K562 (cell line): ENCODE results near the gene FAT2. TPM values are rescaled to one million over a fixed set of nuclear protein-coding genes. Genes with fewer than 3 reads are reported as not detected.

ENCODE experiments used
- ATAC-seq: fragments of 200-7000 bp; cut with Tn5 transposase; 3 replicates; pipeline ENCODE4 v1.9.1; 2020; ENCODE audit warnings: moderate library complexity
- BruUV-seq: library from RNA; stranded (reverse); fragments of 400-500 nt; replicated peaks from 2 replicates; lab custom pipeline; 2021; lab: Mats Ljungman, UMichigan
- CTCF ChIA-PET: fragments of 300-600 bp; formaldehyde crosslinking; extraction: SDS; loops from one replicate; lab custom pipeline; 2021; ENCODE audit warnings: low intra/inter-chr PET ratio; lab: Yijun Ruan, JAX
- POLR2A ChIA-PET: fragments of 300-600, 350-650 bp; sonication (Branson Sonifier 250); formaldehyde crosslinking; extraction: SDS; loops from one replicate; lab custom pipeline; 2021; ENCODE audit warnings: antibody characterized with exemption, inconsistent platforms; lab: Yijun Ruan, JAX
- DNase-seq, 4 experiments: peaks; one replicate each; pipeline versions ENCODE4 v3.0.0 to v3.0.0-alpha.2; 2011 to 2018; ENCODE audit warnings: low spot score in 3 of 4, mixed read lengths in 3 of 4; ENCODE audit errors: extremely low read depth in 1 of 4
- FAIRE-seq: peaks from 2 replicates; lab custom pipeline; 2011; peaks lifted over from hg19 to GRCh38; lab: Jason Lieb, UNC
- H2AFZ ChIP-seq: 2 replicates; pipeline ENCODE4 v1.6.0; 2011; ENCODE audit warnings: low read depth, low read length, control low read depth, inconsistent platforms
- H3K27ac ChIP-seq: fragments of 200-600 bp; 3 replicates; pipeline ENCODE4 v1.8.0; 2011; ENCODE audit warnings: low read depth, mild to moderate bottlenecking, control low read depth, inconsistent platforms, low read length, moderate library complexity, mixed read lengths; ENCODE audit errors: extremely low read depth
- H3K27me3 ChIP-seq, 2 experiments: fragments of 300-600 bp in 1 of 2; 2 replicates in 1 of 2; 3 replicates in 1 of 2; pipeline versions ENCODE4 v1.6.0 to v1.8.0; 2011; ENCODE audit warnings: inconsistent platforms in 2 of 2, low read length in 2 of 2, mild to moderate bottlenecking in 1 of 2, mixed read lengths in 1 of 2, moderate library complexity in 1 of 2; ENCODE audit not compliant: control insufficient read depth in 2 of 2, insufficient read depth in 2 of 2
- H3K36me3 ChIP-seq: fragments of 300-600 bp; 3 replicates; pipeline ENCODE4 v1.8.0; 2011; ENCODE audit warnings: mild to moderate bottlenecking, low read length, inconsistent platforms; ENCODE audit not compliant: control insufficient read depth, insufficient read depth
- H3K4me1 ChIP-seq, 2 experiments: fragments of 200-600 bp in 1 of 2; replicated peaks in 1 of 2; 2 replicates in 1 of 2; 3 replicates in 1 of 2; pipeline versions ENCODE4 v1.5.1 to v1.8.0; 2011; ENCODE audit warnings: inconsistent platforms in 2 of 2, low read length in 2 of 2, mild to moderate bottlenecking in 1 of 2, mixed read lengths in 1 of 2, moderate library complexity in 1 of 2; ENCODE audit not compliant: control insufficient read depth in 2 of 2, insufficient read depth in 2 of 2
- H3K4me2 ChIP-seq: 2 replicates; pipeline ENCODE4 v1.6.1; 2011; ENCODE audit warnings: low read length, control low read depth, inconsistent platforms, mixed read lengths; ENCODE audit not compliant: insufficient read depth
- H3K4me3 ChIP-seq: fragments of 200-600 bp; sonication (generic), shearing (Covaris generic); 2 replicates; pipeline ENCODE4 v1.5.1; 2016; ENCODE audit warnings: control low read depth, inconsistent platforms
- H3K79me2 ChIP-seq: fragments of 200-600 bp; 3 replicates; pipeline ENCODE4 v1.8.0; 2011; ENCODE audit warnings: low read length, inconsistent platforms; ENCODE audit not compliant: control insufficient read depth, insufficient read depth
- H3K9ac ChIP-seq, 2 experiments: 2 replicates each; pipeline versions ENCODE4 v1.6.0 to v1.6.1; 2011; ENCODE audit warnings: low read depth in 2 of 2, low read length in 2 of 2, control low read depth in 1 of 2, inconsistent platforms in 1 of 2, mild to moderate bottlenecking in 1 of 2, mixed read lengths in 1 of 2; ENCODE audit not compliant: insufficient read depth in 1 of 2
- H3K9me1 ChIP-seq: one replicate; pipeline ENCODE4 v1.6.0; 2011; ENCODE audit warnings: inconsistent platforms, mild to moderate bottlenecking, low read length, moderate library complexity; ENCODE audit not compliant: control insufficient read depth, insufficient read depth
- H3K9me3 ChIP-seq: replicated peaks from 2 replicates; pipeline ENCODE4 v1.5.1; 2011; ENCODE audit warnings: low read depth, low read length, inconsistent platforms; ENCODE audit not compliant: control insufficient read depth, insufficient read depth
- H4K20me1 ChIP-seq: replicated peaks from 2 replicates; pipeline ENCODE4 v1.6.1; 2011; ENCODE audit warnings: low read length, inconsistent platforms, mixed read lengths; ENCODE audit not compliant: control insufficient read depth, insufficient read depth
- HMGXB4 ChIP-seq: sonication (generic); formaldehyde crosslinking; IDR thresholded peaks from 2 replicates; pipeline ENCODE4 v1.8.1; 2023; ENCODE audit warnings: mild to moderate bottlenecking, missing genetic modification reagents
- NR4A1 ChIP-seq, 2 experiments: fragments of 250-450 bp in 1 of 2; fragments of 450-650 bp in 1 of 2; sonication (Bioruptor Pico) in 1 of 2; IDR thresholded peaks; 2 replicates each; pipeline versions ENCODE4 v1.4.0 to v1.6.1; 2016 to 2020; ENCODE audit warnings: mild to moderate bottlenecking in 2 of 2, missing compliant biosample characterization in 1 of 2, missing genetic modification characterization in 1 of 2, moderate library complexity in 1 of 2
- SIX5 ChIP-seq, 2 experiments: IDR thresholded peaks; 2 replicates each; pipeline ENCODE4 v1.6.1; 2011; ENCODE audit warnings: low read length in 2 of 2, borderline replicate concordance in 1 of 2, low read depth in 1 of 2, mild to moderate bottlenecking in 1 of 2, moderate library complexity in 1 of 2; ENCODE audit not compliant: insufficient read depth in 1 of 2
- SMARCB1 ChIP-seq: IDR thresholded peaks from 2 replicates; pipeline ENCODE4 v1.6.1; 2011; ENCODE audit warnings: improper control_type of control experiment, low read depth; ENCODE audit not compliant: insufficient read length
- STAT5A ChIP-seq: IDR thresholded peaks from 2 replicates; pipeline ENCODE4 v1.6.1; 2012; ENCODE audit warnings: low read length, inconsistent platforms, borderline replicate concordance
- THAP12 ChIP-seq: fragments of 250-450 bp; sonication (Bioruptor Pico); IDR thresholded peaks from 2 replicates; pipeline ENCODE4 v1.9.0; 2021; ENCODE audit warnings: mild to moderate bottlenecking, inconsistent platforms
- TOE1 ChIP-seq, 2 experiments: fragments of 450-650 bp in 1 of 2; sonication (generic) in 1 of 2; formaldehyde crosslinking in 1 of 2; IDR thresholded peaks; 2 replicates each; pipeline versions ENCODE4 v1.7.1 to v1.8.0; 2016 to 2022; ENCODE audit warnings: borderline replicate concordance in 2 of 2, mild to moderate bottlenecking in 2 of 2, antibody characterized with exemption in 1 of 2, inconsistent platforms in 1 of 2, low read depth in 1 of 2, missing genetic modification reagents in 1 of 2, moderate library complexity in 1 of 2
- WGBS: fragments of 100-300 bp; shearing (Covaris generic); methylation state at CpG from one replicate; pipeline ENCODE4 v1.1.6; 2016; ENCODE audit warnings: low coverage, mixed read lengths; ENCODE audit not compliant: insufficient coverage; ENCODE audit errors: missing lambda C conversion rate; 5-methylcytosine and 5-hydroxymethylcytosine counted together
- in situ Hi-C: fragments of 300-500 bp; cut with MboI; formaldehyde crosslinking; loops from 4 replicates; pipeline ENCODE4 v1.15.0; 2018; ENCODE audit warnings: inconsistent platforms, mixed read lengths
- intact Hi-C: fragments of 100-400 bp; cut with micrococcal nuclease; formaldehyde crosslinking; loops from 2 replicates; pipeline ENCODE4 v1.14.2; 2022
- polyA plus RNA-seq, 8 experiments: library from polyadenylated mRNA; depleted of rRNA in 4 of 8; stranded (reverse) in 5 of 8; unstranded in 3 of 8; fragments of >200 nt; fragmentation: Nextera tagmentation in 2 of 8; fragmentation: Illumina TruSeq in 1 of 8; extraction: Ambion mirVana in 2 of 8; extraction: Trizol in 1 of 8; gene quantifications; 2 replicates each; pipeline versions ENCODE4 v1.2.1 to v1.2.3, GENCODE V29; 2011 to 2014; ENCODE audit warnings: inconsistent platforms in 1 of 8, missing spikeins in 1 of 8
- total RNA-seq, 7 experiments: library from RNA; depleted of rRNA in 6 of 7; stranded (reverse); fragments of >200 nt in 6 of 7; fragmentation: Illumina TruSeq in 2 of 7; extraction: Trizol in 2 of 7; gene quantifications; 2 replicates each; pipeline versions ENCODE4 v1.2.1 to v1.2.3, GENCODE V29; 2011 to 2021; ENCODE audit warnings: low replicate concordance in 1 of 7
- TF ChIP-seq, protein P1 (sequence below): fragments of 450-650 bp; formaldehyde crosslinking; IDR thresholded peaks from 2 replicates; pipeline ENCODE4 v1.4.0; 2022; ENCODE audit warnings: missing genetic modification characterization
- TF ChIP-seq, protein P2 (sequence below): sonication (generic); formaldehyde crosslinking; IDR thresholded peaks from 2 replicates; pipeline ENCODE4 v1.8.1; 2023; ENCODE audit warnings: mild to moderate bottlenecking, missing genetic modification reagents
- TF ChIP-seq, protein P3 (sequence below): sonication (generic); formaldehyde crosslinking; IDR thresholded peaks from 2 replicates; pipeline ENCODE4 v1.8.0; 2022; ENCODE audit warnings: missing genetic modification reagents, mild to moderate bottlenecking, moderate library complexity, borderline replicate concordance

The FAT2 gene
- total and polyA plus RNA-seq, 9 of the 15 experiments (the other 6 are each of a cell fraction or from before 2014, with no cell fraction given): not detected

GRCh38 chr5:151633892-151634291, 42.8 kb upstream of the FAT2 start:
- no peak overlapping the region for H3K4me2 ChIP-seq
- intact Hi-C loops: no loop called here
- ChIA-PET CTCF (no interaction called here), POLR2A (no interaction called here)
- H3K4me1 ChIP-seq: no peaks in the 10 kb centered on the region
- no peaks in the 10 kb centered on the region; the same call in none of the 2 replicates for H4K20me1 ChIP-seq
- no peak for ATAC-seq
- FAIRE-seq: no peak
- H3K79me2 ChIP-seq: no peaks in the 10 kb centered on the region
- no peak for DNase-seq
- WGBS: 0% methylated on average over 1 of the region's 1 CpG
- H3K9ac ChIP-seq: no peak overlapping the region
- no peak overlapping the region for H2AFZ ChIP-seq
- BruUV-seq: no TSS peak
- in situ Hi-C loops: no loop called here
- no peak overlapping the region for H3K27ac ChIP-seq
- no peaks in the 10 kb centered on the region for H3K36me3 ChIP-seq
- no peaks in the 10 kb centered on the region for H3K9me3 ChIP-seq
- H3K9me1 ChIP-seq: peaks cover 2% of the 10 kb centered on the region
- no peak overlapping the region for H3K4me3 ChIP-seq
- H3K27me3 ChIP-seq: peaks cover 39 to 54% of the 10 kb centered on the region in 2 experiments; a peak in 4 of 5 replicates
- TF ChIP-seq HMGXB4: no peak
- no peak for TF ChIP-seq NR4A1 (CRISPR knock-in tag; IDR thresholded peaks at IDR 0.05)
- no peak for TF ChIP-seq NR4A1 (tag; IDR thresholded peaks at IDR 0.05)
- TF ChIP-seq, protein P1, sequence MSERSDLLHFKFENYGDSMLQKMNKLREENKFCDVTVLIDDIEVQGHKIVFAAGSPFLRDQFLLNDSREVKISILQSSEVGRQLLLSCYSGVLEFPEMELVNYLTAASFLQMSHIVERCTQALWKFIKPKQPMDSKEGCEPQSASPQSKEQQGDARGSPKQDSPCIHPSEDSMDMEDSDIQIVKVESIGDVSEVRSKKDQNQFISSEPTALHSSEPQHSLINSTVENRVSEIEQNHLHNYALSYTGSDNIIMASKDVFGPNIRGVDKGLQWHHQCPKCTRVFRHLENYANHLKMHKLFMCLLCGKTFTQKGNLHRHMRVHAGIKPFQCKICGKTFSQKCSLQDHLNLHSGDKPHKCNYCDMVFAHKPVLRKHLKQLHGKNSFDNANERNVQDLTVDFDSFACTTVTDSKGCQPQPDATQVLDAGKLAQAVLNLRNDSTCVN (CRISPR knock-in tag): no peak
- no peak for TF ChIP-seq SIX5 (IDR thresholded peaks at IDR 0.05; ENCODE audit: borderline replicate concordance in 1 of 2, insufficient read depth in 1 of 2, low read depth in 1 of 2, low read length in 2 of 2)
- TF ChIP-seq, protein P2, sequence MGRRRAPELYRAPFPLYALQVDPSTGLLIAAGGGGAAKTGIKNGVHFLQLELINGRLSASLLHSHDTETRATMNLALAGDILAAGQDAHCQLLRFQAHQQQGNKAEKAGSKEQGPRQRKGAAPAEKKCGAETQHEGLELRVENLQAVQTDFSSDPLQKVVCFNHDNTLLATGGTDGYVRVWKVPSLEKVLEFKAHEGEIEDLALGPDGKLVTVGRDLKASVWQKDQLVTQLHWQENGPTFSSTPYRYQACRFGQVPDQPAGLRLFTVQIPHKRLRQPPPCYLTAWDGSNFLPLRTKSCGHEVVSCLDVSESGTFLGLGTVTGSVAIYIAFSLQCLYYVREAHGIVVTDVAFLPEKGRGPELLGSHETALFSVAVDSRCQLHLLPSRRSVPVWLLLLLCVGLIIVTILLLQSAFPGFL: no peak
- TF ChIP-seq SMARCB1: no peak
- no peak for TF ChIP-seq STAT5A
- TF ChIP-seq, protein P3, sequence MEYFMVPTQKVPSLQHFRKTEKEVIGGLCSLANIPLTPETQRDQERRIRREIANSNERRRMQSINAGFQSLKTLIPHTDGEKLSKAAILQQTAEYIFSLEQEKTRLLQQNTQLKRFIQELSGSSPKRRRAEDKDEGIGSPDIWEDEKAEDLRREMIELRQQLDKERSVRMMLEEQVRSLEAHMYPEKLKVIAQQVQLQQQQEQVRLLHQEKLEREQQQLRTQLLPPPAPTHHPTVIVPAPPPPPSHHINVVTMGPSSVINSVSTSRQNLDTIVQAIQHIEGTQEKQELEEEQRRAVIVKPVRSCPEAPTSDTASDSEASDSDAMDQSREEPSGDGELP (CRISPR knock-in tag): no peak
- TF ChIP-seq TOE1 (IDR thresholded peaks at IDR 0.05; ENCODE audit: borderline replicate concordance): no peak
- TF ChIP-seq TOE1 (CRISPR knock-in tag; IDR thresholded peaks at IDR 0.05; ENCODE audit: borderline replicate concordance, low read depth): no peak
- TF ChIP-seq THAP12 (CRISPR knock-in tag): no peak
